Skeletal muscle satellite cell (primary cell): ENCODE data around the gene CTSH.
A peak's percentile ranks its signal among the peaks of the same experiment; 100 is the strongest.

Experiments used
- H3K27me3 ChIP-seq: 2 replicates; pipeline ENCODE4 v1.7.0; 2013; ENCODE audit warnings: low read length; ENCODE audit not compliant: control insufficient read depth, insufficient read depth
- H3K36me3 ChIP-seq: 2 replicates; pipeline ENCODE4 v1.7.0; 2013; ENCODE audit warnings: mild to moderate bottlenecking, control low read depth, low read length; ENCODE audit not compliant: insufficient read depth
- H3K4me1 ChIP-seq: 2 replicates; pipeline ENCODE4 v1.7.0; 2013; ENCODE audit warnings: low read length; ENCODE audit not compliant: control insufficient read depth, insufficient read depth
- H3K4me2 ChIP-seq: 2 replicates; pipeline ENCODE4 v1.7.0; 2013; ENCODE audit warnings: mild to moderate bottlenecking, low read length
- H3K4me3 ChIP-seq: 2 replicates; pipeline ENCODE4 v1.7.0; 2013; ENCODE audit warnings: low read length
- H3K9ac ChIP-seq: 2 replicates; pipeline ENCODE4 v1.7.0; 2013; ENCODE audit warnings: mild to moderate bottlenecking, low read depth, low read length, moderate library complexity
- H3K9me3 ChIP-seq: replicated peaks from 2 replicates; pipeline ENCODE4 v1.7.0; 2013; ENCODE audit warnings: mild to moderate bottlenecking, control low read depth, low read length

CTSH gene

GRCh38 chr15:78950902-78951840 lies 6.3 kb upstream of the CTSH start:
- no peak overlapping the region for H3K4me2 ChIP-seq

GRCh38 chr15:78950343-78950742 lies 5.5 kb upstream of the CTSH start:
- Histone ChIP-seq H3K4me1 (no peaks in the 10 kb centered on the region), H3K36me3 (no peaks in the 10 kb centered on the region)

More at GRCh38 chr15:78950902-78951840, 6.3 kb upstream of the CTSH start:
- peaks cover 21% of the 10 kb centered on the region for H3K27me3 ChIP-seq
- no peaks in the 10 kb centered on the region for H3K4me1 ChIP-seq
- no peaks in the 10 kb centered on the region for H3K36me3 ChIP-seq
- H3K9me3 ChIP-seq: no peaks in the 10 kb centered on the region
- H3K4me3 ChIP-seq: no peak overlapping the region
- no peak overlapping the region for H3K9ac ChIP-seq

GRCh38 chr15:78949461-78949860 lies 4.6 kb upstream of the CTSH start:
- H3K9me3 ChIP-seq: no peaks in the 10 kb centered on the region
- H3K36me3 ChIP-seq: no peaks in the 10 kb centered on the region
- H3K27me3 ChIP-seq: peaks cover 26% of the 10 kb centered on the region
- H3K9ac ChIP-seq: no peak overlapping the region
- peaks cover 2% of the 10 kb centered on the region for H3K4me1 ChIP-seq
- H3K4me2 ChIP-seq: no peak overlapping the region
- no peak overlapping the region for H3K4me3 ChIP-seq

More at GRCh38 chr15:78950343-78950742, 5.5 kb upstream of the CTSH start:
- H3K9ac ChIP-seq: no peak overlapping the region
- no peak overlapping the region for H3K4me2 ChIP-seq
- peaks cover 23% of the 10 kb centered on the region for H3K27me3 ChIP-seq
- H3K9me3 ChIP-seq: no peaks in the 10 kb centered on the region
- H3K4me3 ChIP-seq: no peak overlapping the region

DNA sequence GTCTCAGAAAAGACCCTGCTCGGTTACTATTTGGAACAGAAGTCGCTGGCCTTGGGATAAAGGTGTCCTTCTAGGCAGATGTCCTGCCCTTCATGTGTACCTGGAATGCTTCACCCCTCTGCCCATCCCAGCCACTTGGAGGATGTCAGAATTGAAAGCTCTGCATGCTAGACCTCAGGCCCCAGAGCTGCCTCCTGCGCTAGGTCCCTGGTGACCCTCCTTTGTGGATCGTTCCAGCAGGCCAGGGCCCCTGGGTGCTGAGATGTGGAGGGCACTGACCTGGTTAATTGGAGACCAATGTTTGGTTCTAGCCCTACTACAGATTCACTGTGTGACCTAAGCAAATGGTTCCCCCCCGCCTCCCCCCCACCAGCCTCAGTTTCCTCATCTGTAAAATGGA lies 2.7 kb upstream of the CTSH start:
- peaks cover 46% of the 10 kb centered on the region for H3K27me3 ChIP-seq

GRCh38 chr15:78946493-78946892 lies 1.6 kb upstream of the CTSH start:
- Histone ChIP-seq H3K9me3 (no peaks in the 10 kb centered on the region), H3K36me3 (no peaks in the 10 kb centered on the region), H3K4me1 (peaks cover 2% of the 10 kb centered on the region), H3K4me3 (no peak overlapping the region), H3K9ac (no peak overlapping the region), H3K4me2 (no peak overlapping the region), H3K27me3 (peaks cover 47% of the 10 kb centered on the region)

More for the DNA sequence above, 2.7 kb upstream of the CTSH start:
- peaks cover 2% of the 10 kb centered on the region for H3K4me1 ChIP-seq
- H3K4me3 ChIP-seq: no peak overlapping the region
- H3K9ac ChIP-seq: no peak overlapping the region
- no peaks in the 10 kb centered on the region for H3K36me3 ChIP-seq
- H3K4me2 ChIP-seq: no peak overlapping the region
- H3K9me3 ChIP-seq: no peaks in the 10 kb centered on the region

GRCh38 chr15:78944202-78944625 lies 632 bp downstream of the CTSH start:
- no peak overlapping the region for H3K4me3 ChIP-seq
- no peaks in the 10 kb centered on the region for H3K9me3 ChIP-seq
- no peaks in the 10 kb centered on the region for H3K36me3 ChIP-seq
- H3K9ac ChIP-seq: no peak overlapping the region
- H3K4me2 ChIP-seq: peak overlapping the region; percentile 81
- H3K27me3 ChIP-seq: peaks cover 47% of the 10 kb centered on the region
- H3K4me1 ChIP-seq: peaks cover 2% of the 10 kb centered on the region

DNA sequence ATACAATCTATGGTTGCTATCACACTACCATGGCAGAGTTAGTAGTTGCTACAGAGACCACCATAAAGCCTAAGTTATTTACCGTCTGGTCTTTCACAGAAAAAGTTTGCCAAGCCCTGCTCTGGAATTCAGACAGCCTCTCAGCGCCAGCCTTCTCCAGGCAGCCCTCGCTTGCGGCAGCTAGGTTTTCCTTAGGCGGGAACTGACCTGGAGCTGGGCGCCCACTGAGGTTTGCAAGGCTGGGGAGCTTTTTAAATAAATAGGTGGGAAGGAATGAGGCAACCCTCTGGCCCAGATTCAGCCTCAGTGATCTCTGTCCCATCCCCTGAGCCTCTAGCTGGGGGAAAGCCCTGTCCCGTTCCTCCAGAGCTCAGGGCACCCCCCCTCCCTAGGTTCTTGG lies 1.2 kb downstream of the CTSH start:
- no peak overlapping the region for H3K4me2 ChIP-seq
- no peaks in the 10 kb centered on the region for H3K9me3 ChIP-seq
- H3K27me3 ChIP-seq: peaks cover 47% of the 10 kb centered on the region
- no peak overlapping the region for H3K9ac ChIP-seq
- H3K4me3 ChIP-seq: no peak overlapping the region
- H3K4me1 ChIP-seq: peaks cover 2% of the 10 kb centered on the region
- no peaks in the 10 kb centered on the region for H3K36me3 ChIP-seq

- Histone ChIP-seq H3K4me3 (no peak overlapping the region), H3K27me3 (peaks cover 39% of the 10 kb centered on the region), H3K4me1 (peaks cover 2% of the 10 kb centered on the region), H3K36me3 (no peaks in the 10 kb centered on the region), H3K4me2 (no peak overlapping the region), H3K9me3 (no peaks in the 10 kb centered on the region), H3K9ac (no peak overlapping the region)
These were observed 2.1 kb downstream of the CTSH start for GRCh38 chr15:78942741-78943140.

DNA sequence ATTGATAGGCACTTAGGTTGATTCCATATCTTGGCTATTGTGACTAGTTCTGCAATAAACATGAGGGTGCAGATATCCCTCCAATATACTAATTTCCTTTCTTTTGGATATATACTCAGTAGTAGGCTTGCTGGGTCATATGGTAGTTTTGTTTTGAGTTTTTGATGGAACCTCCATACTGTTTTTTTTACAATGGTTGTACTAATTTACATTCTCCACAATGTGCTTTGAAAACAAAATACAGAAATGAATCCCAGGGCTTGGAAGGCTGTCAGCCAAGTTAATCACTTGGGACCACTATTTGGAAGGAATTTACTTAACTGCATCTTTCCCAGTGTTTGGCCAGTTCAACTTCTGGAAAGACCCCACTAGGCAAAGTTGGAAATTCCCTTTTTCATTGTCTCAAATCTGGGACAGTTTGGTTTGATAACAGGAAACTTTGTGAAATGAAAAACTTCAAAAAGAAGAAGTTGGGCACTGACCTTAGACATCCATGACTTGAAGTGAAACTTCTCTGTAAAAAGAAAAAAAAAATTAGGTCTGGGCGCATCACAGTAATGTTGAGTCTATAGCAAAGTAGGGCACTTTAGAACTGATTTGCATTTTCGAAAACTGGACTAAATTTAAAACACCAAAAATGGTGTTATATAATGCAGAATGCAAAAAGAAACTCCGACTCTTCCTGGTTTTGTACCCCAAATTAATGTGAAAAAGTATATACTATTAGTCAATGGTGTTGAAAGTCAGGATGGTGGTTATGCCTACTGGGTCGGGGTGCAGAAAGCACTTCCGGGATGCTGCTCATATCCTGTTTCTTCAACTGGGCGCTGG lies 6.0 kb downstream of the CTSH start:
- H3K36me3 ChIP-seq: no peaks in the 10 kb centered on the region
- no peak overlapping the region for H3K9ac ChIP-seq
- peaks cover 29% of the 10 kb centered on the region for H3K27me3 ChIP-seq
- H3K4me2 ChIP-seq: no peak overlapping the region
- H3K9me3 ChIP-seq: no peaks in the 10 kb centered on the region
- H3K4me1 ChIP-seq: no peaks in the 10 kb centered on the region
- no peak overlapping the region for H3K4me3 ChIP-seq

DNA sequence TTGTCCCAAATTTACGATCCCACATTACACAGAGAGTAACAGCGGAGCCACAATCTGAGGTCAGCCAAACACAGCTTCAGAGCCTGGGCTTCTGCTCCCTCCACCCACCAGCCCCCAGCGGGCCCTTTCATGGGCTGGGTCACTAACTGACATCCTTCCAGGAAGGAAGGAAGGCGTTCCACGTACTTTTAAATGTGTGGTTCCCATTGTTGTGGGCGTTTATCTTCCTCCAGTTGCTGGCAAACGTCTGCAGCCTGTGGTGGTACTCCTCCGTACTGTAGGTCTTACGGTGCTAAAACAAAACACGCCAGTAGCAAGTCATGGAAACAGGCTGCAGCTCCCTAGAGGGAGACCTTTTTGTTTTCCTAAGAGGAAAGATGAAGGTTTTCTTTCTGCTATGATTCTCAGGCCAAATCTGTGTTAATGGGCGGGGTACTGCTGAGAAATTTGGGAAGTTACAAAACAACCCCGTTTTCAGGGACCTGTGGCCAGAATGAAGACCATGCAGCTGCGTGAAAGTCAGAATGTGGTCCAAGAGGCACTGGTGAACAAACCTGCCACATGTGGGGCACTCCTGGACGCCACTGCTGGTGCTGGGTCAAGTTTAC lies 7.6 kb downstream of the CTSH start:
- Histone ChIP-seq H3K4me3 (no peak overlapping the region), H3K9ac (no peak overlapping the region), H3K9me3 (no peaks in the 10 kb centered on the region)

DNA sequence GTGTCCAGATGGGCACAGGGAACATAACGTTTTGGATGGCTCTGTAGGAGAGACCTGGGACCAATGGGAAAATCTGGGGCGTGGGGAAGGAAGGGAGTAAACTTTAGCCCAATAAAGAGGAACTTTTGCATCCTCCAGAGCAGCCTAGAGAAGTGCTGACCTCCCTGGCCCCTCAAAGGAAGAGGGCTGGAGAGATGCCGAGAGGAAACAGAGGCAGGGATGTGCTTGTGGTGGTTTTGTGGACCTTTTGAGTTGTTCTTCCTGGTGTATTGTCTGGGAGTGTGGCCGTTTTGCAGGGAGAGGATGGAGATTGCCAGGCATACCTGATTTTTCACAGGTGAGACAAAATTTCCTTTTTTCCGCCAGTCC lies 10.2 kb downstream of the CTSH start:
- Histone ChIP-seq H3K9me3 (no peaks in the 10 kb centered on the region), H3K9ac (no peak overlapping the region), H3K4me1 (peaks cover 12% of the 10 kb centered on the region), H3K36me3 (no peaks in the 10 kb centered on the region), H3K27me3 (peaks cover 36% of the 10 kb centered on the region), H3K4me3 (no peak overlapping the region), H3K4me2 (no peak overlapping the region)

More for the DNA sequence above, 7.6 kb downstream of the CTSH start:
- Histone ChIP-seq H3K4me1 (no peaks in the 10 kb centered on the region), H3K27me3 (peaks cover 28% of the 10 kb centered on the region), H3K4me2 (no peak overlapping the region), H3K36me3 (no peaks in the 10 kb centered on the region)
